ENCODE measurements around the gene ERVK3-1. TPM values are rescaled to one million over a fixed set of nuclear protein-coding genes. Genes with fewer than 3 reads are reported as not detected.

Gene ERVK3-1
- polyA plus RNA-seq, 1 of the 3 experiments (the other 2 are of a cell fraction) = 69.4 TPM

GRCh38 chr19:58356766-58357480 is 51.7 kb downstream of the ERVK3-1 start:
- Histone ChIP-seq H2AFZ (ENCODE audit: low read depth) (no peak overlapping the region), H3K4me3 (ENCODE audit: low read depth in 2 of 2, low read length in 1 of 2) (no peak overlapping the region), H3K9ac (no peak overlapping the region)

GRCh38 chr19:58357481-58358145 is 52.4 kb downstream of the ERVK3-1 start:
- ChIA-PET CTCF (no interaction called here), POLR2A (interaction anchor here (1.5 kb wide), 1 partner anchor 10 kb away, joined by 4 read pairs; no protein-coding TSS in a partner anchor)
- H3F3A ChIP-seq (replicated peaks; ENCODE audit: insufficient read depth) = peaks cover 17% of the 10 kb centered on the region
- H3K9me2 ChIP-seq = no peaks in the 10 kb centered on the region
- no peak for DNase-seq
- no peaks in the 10 kb centered on the region for H3K27me3 ChIP-seq (ENCODE audit: insufficient read depth)
- no peaks in the 10 kb centered on the region for H4K20me1 ChIP-seq (ENCODE audit: insufficient read depth)
- peaks cover 0 to 8% of the 10 kb centered on the region in 2 experiments; a peak in 2 of 4 replicates for H3K4me1 ChIP-seq (ENCODE audit: control insufficient read depth in 1 of 2, insufficient read depth in 2 of 2, low read depth in 1 of 2, low read length in 1 of 2)
- 82% methylated on average over 11 of the region's 19 CpGs for WGBS (ENCODE audit: low lambda C conversion rate)
- H3K79me2 ChIP-seq (ENCODE audit: insufficient read depth) = no peaks in the 10 kb centered on the region
- H3K9ac ChIP-seq = no peak overlapping the region
- no peak overlapping the region for H2AFZ ChIP-seq (ENCODE audit: low read depth)
- TF ChIP-seq CHD2 (IDR thresholded peaks at IDR 0.05; ENCODE audit: low read length, partially characterized antibody) (no peak), PBX3 (IDR thresholded peaks at IDR 0.05) (no peak), GATA2 (CRISPR knock-in tag; IDR thresholded peaks at IDR 0.05) (no peak), JUND (IDR thresholded peaks at IDR 0.05) (no peak), SMC3 (IDR thresholded peaks at IDR 0.05; ENCODE audit: low read depth, low read length) (no peak), CTCF (IDR thresholded peaks at IDR 0.05) (no peak), NRF1 (IDR thresholded peaks at IDR 0.05; ENCODE audit: low read depth, low read length) (no peak), RCOR1 (IDR thresholded peaks at IDR 0.05; ENCODE audit: low read length) (no peak), NFIC (IDR thresholded peaks at IDR 0.05; ENCODE audit: borderline replicate concordance) (no peak), TCF12 (IDR thresholded peaks at IDR 0.05) (no peak), USF2 (IDR thresholded peaks at IDR 0.05; ENCODE audit: borderline replicate concordance, low read depth, low read length) (no peak), RFX5 (IDR thresholded peaks at IDR 0.05; ENCODE audit: low read length) (no peak), USF1 (IDR thresholded peaks at IDR 0.05; ENCODE audit: borderline replicate concordance, low read depth) (no peak), REST (IDR thresholded peaks at IDR 0.05; ENCODE audit: low read depth, low read length) (no peak)
- no peak overlapping the region for H3K27ac ChIP-seq (ENCODE audit: low read depth in 2 of 2, low read length in 1 of 2)
- H3K36me3 ChIP-seq (replicated peaks in 1 of 2; ENCODE audit: control insufficient read depth in 1 of 2, insufficient read depth in 2 of 2, low read length in 1 of 2) = no peaks in the 10 kb centered on the region
- H3K4me3 ChIP-seq (ENCODE audit: low read depth in 2 of 2, low read length in 1 of 2) = no peak overlapping the region
- no peaks in the 10 kb centered on the region for H3K9me3 ChIP-seq
- no peak overlapping the region for H3K4me2 ChIP-seq

More at GRCh38 chr19:58356766-58357480, 51.7 kb downstream of the ERVK3-1 start:
- Histone ChIP-seq H3K36me3 (replicated peaks in 1 of 2; ENCODE audit: control insufficient read depth in 1 of 2, insufficient read depth in 2 of 2, low read length in 1 of 2) (no peaks in the 10 kb centered on the region), H3K79me2 (ENCODE audit: insufficient read depth) (no peaks in the 10 kb centered on the region), H3K9me3 (no peaks in the 10 kb centered on the region), H3K27me3 (ENCODE audit: insufficient read depth) (no peaks in the 10 kb centered on the region), H3F3A (replicated peaks; ENCODE audit: insufficient read depth) (peaks cover 13% of the 10 kb centered on the region), H4K20me1 (ENCODE audit: insufficient read depth) (no peaks in the 10 kb centered on the region), H3K4me1 (ENCODE audit: control insufficient read depth in 1 of 2, insufficient read depth in 2 of 2, low read depth in 1 of 2, low read length in 1 of 2) (peaks cover 0 to 8% of the 10 kb centered on the region in 2 experiments; a peak in 2 of 4 replicates), H3K4me2 (no peak overlapping the region), H3K9me2 (no peaks in the 10 kb centered on the region), H3K27ac (ENCODE audit: low read depth in 2 of 2, low read length in 1 of 2) (no peak overlapping the region)
- no peak for DNase-seq
- TF ChIP-seq POLR2AphosphoS5 (IDR thresholded peaks at IDR 0.05; ENCODE audit: low read depth, low read length) (no peak), TCF12 (IDR thresholded peaks at IDR 0.05) (no peak)
- CTCF ChIA-PET = no interaction called here
- POLR2A ChIA-PET = no interaction called here
- 95% methylated on average over 31 of the region's 75 CpGs for WGBS (ENCODE audit: low lambda C conversion rate)
